Gastrocnemius medialis (tissue), 4 donors: ENCODE results near the gene ADD1. TPM values are rescaled to one million over a fixed set of nuclear protein-coding genes. Genes with fewer than 3 reads are reported as not detected.

Source experiments
- ATAC-seq, 2 donors: fragments of 150-250 bp; one replicate each; pipeline ENCODE4 v1.9.1; 2016
- DNase-seq, 2 donors: peaks; one replicate each; pipeline ENCODE4 v3.0.0-alpha.2; 2019
- H3K27ac ChIP-seq, 4 donors: fragments of 200-600 bp; sonication (generic); 1 replicate in 1 of 4; 2 replicates in 3 of 4; pipeline ENCODE4 v1.5.1; 2016 to 2018; ENCODE audit warnings: mild to moderate bottlenecking in 2 of 4, moderate library complexity in 1 of 4
- H3K27me3 ChIP-seq, 3 donors: fragments of 200-600 bp; sonication (generic) in 2 of 3; 1 replicate in 1 of 3; 2 replicates in 2 of 3; pipeline versions ENCODE4 v1.5.1 to v1.6.0; 2016 to 2019; ENCODE audit warnings: mild to moderate bottlenecking in 1 of 3, moderate library complexity in 1 of 3
- H3K36me3 ChIP-seq, 2 donors: fragments of 200-600 bp; sonication (generic) in 1 of 2; one replicate each; pipeline ENCODE4 v1.5.1; 2017 to 2018
- H3K4me1 ChIP-seq, 2 donors: fragments of 200-600 bp; sonication (generic) in 1 of 2; one replicate each; pipeline ENCODE4 v1.5.1; 2016 to 2017; ENCODE audit warnings: mild to moderate bottlenecking in 2 of 2
- H3K4me3 ChIP-seq, 4 donors: fragments of 200-600 bp; sonication (generic) in 3 of 4; 1 replicate in 1 of 4; 2 replicates in 3 of 4; pipeline ENCODE4 v1.5.1; 2016 to 2019; ENCODE audit warnings: mild to moderate bottlenecking in 2 of 4
- H3K9me3 ChIP-seq, 3 donors: fragments of 200-600 bp; sonication (generic) in 2 of 3; 1 replicate in 1 of 3; 2 replicates in 2 of 3; pipeline ENCODE4 v1.5.1; 2016 to 2019
- CTCF ChIP-seq, 5 experiments: fragments of 450-650 bp in 3 of 5; fragments of 200-600 bp in 2 of 5; sonication (generic) in 2 of 5; IDR thresholded peaks in 4 of 5; conservative IDR thresholded peaks in 1 of 5; 1 replicate in 4 of 5; 2 replicates in 1 of 5; pipeline ENCODE4 v1.5.1; 2016 to 2019; ENCODE audit warnings: antibody characterized with exemption in 5 of 5, mild to moderate bottlenecking in 3 of 5, moderate library complexity in 3 of 5
- POLR2A ChIP-seq, 2 donors: fragments of 450-650 bp; IDR thresholded peaks; one replicate each; pipeline ENCODE4 v1.6.1; 2017; ENCODE audit warnings: antibody characterized with exemption in 2 of 2, mild to moderate bottlenecking in 2 of 2, moderate library complexity in 2 of 2
- in situ Hi-C, 4 donors: fragments of 200-750 bp; cut with MboI; loops; one replicate each; pipeline versions ENCODE4 v1.15.0 to v1.8.0; 2017; ENCODE audit warnings: low sequenced_read_pairs in 4 of 4
- intact Hi-C: fragments of 100-400 bp; cut with DNase I; formaldehyde crosslinking; loops from one replicate; pipeline ENCODE4 v1.15.1; 2023; ENCODE audit warnings: low total_unique reads
- total RNA-seq, 4 donors: library from RNA; depleted of rRNA; stranded (reverse); fragments of >200 nt; gene quantifications; one replicate each; pipeline versions ENCODE4 v1.1.0 to v1.2.3, GENCODE V29; 2016

ADD1 gene
- total RNA-seq, 4 donors from 2014 or later = 144 to 255 (median 178) TPM

- H3K27me3 ChIP-seq = no peaks in the 10 kb centered on the region
- TF ChIP-seq POLR2A (IDR thresholded peaks at IDR 0.05) (no peak), CTCF (IDR thresholded peaks at IDR 0.05 in 4 of 5, conservative IDR thresholded peaks at IDR 0.05 in 1 of 5) (no peak)
- ATAC-seq (no peak), DNase-seq (peak in 1 of 2 donors; percentile 12)
- no peaks in the 10 kb centered on the region for H3K4me1 ChIP-seq
- no peaks in the 10 kb centered on the region for H3K9me3 ChIP-seq
- no peak overlapping the region for H3K27ac ChIP-seq
- intact Hi-C loops (no loop called here), in situ Hi-C loops (no loop called here)
- peaks cover 0 to 44% of the 10 kb centered on the region in 2 donors for H3K36me3 ChIP-seq
- H3K4me3 ChIP-seq = no peak overlapping the region
Observed at GRCh38 chr4:2829321-2829932, 14.2 kb upstream of the ADD1 start.

GRCh38 chr4:2829933-2830451 is 13.7 kb upstream of the ADD1 start:
- intact Hi-C loops (no loop called here), in situ Hi-C loops (no loop called here)
- TF ChIP-seq POLR2A (IDR thresholded peaks at IDR 0.05) (no peak), CTCF (IDR thresholded peaks at IDR 0.05 in 4 of 5, conservative IDR thresholded peaks at IDR 0.05 in 1 of 5) (no peak)
- Histone ChIP-seq H3K9me3 (no peaks in the 10 kb centered on the region), H3K27me3 (no peaks in the 10 kb centered on the region), H3K27ac (no peak overlapping the region), H3K4me1 (no peaks in the 10 kb centered on the region), H3K4me3 (no peak overlapping the region), H3K36me3 (peaks cover 0 to 38% of the 10 kb centered on the region in 2 donors)
- no peak for ATAC-seq
- DNase-seq = no peak

- H3K27me3 ChIP-seq = no peaks in the 10 kb centered on the region
- no peak overlapping the region for H3K27ac ChIP-seq
- no peaks in the 10 kb centered on the region for H3K9me3 ChIP-seq
- no peaks in the 10 kb centered on the region for H3K4me1 ChIP-seq
- in situ Hi-C loops = no loop called here
- DNase-seq = peak in 1 of 2 donors; percentile 11
- peaks cover 0 to 34% of the 10 kb centered on the region in 2 donors for H3K36me3 ChIP-seq
- intact Hi-C loops = no loop called here
- TF ChIP-seq CTCF (IDR thresholded peaks at IDR 0.05 in 4 of 5, conservative IDR thresholded peaks at IDR 0.05 in 1 of 5) (no peak), POLR2A (IDR thresholded peaks at IDR 0.05) (no peak)
- no peak for ATAC-seq
- no peak overlapping the region for H3K4me3 ChIP-seq
Observed at GRCh38 chr4:2830632-2831610, 12.7 kb upstream of the ADD1 start.

GRCh38 chr4:2831611-2832308 is 11.9 kb upstream of the ADD1 start:
- intact Hi-C loops (no loop called here), in situ Hi-C loops (no loop called here)
- Histone ChIP-seq H3K27me3 (no peaks in the 10 kb centered on the region), H3K36me3 (peaks cover 0 to 34% of the 10 kb centered on the region in 2 donors), H3K4me1 (no peaks in the 10 kb centered on the region), H3K9me3 (no peaks in the 10 kb centered on the region), H3K4me3 (no peak overlapping the region), H3K27ac (no peak overlapping the region)
- no peak for TF ChIP-seq POLR2A (IDR thresholded peaks at IDR 0.05)
- TF ChIP-seq CTCF (IDR thresholded peaks at IDR 0.05 in 4 of 5, conservative IDR thresholded peaks at IDR 0.05 in 1 of 5) = no peak
- no peak for ATAC-seq
- peak in 1 of 2 donors; percentile 9 for DNase-seq
